WTC11 (cell line): Measurements from ENCODE around the gene KIRREL3. TPM values are rescaled to one million over a fixed set of nuclear protein-coding genes. Genes with fewer than 3 reads are reported as not detected.

Experiments
- ATAC-seq: fragments of 200-7000 bp; cut with Tn5 transposase; 2 replicates; pipeline ENCODE4 v1.10.0; 2021; ENCODE audit warnings: mild to moderate bottlenecking, moderate library complexity
- CTCF ChIA-PET: fragments of 300-600 bp; sonication (Branson Sonifier 250); formaldehyde crosslinking; loops from one replicate; lab custom pipeline; 2021; ENCODE audit warnings: antibody characterized with exemption; lab: Charles Lee
- POLR2A ChIA-PET: fragments of 350-600 bp; sonication (Branson Sonifier 250); formaldehyde crosslinking; loops from one replicate; lab custom pipeline; 2021; ENCODE audit warnings: antibody characterized with exemption; lab: Charles Lee
- DNase-seq: peaks from one replicate; pipeline ENCODE4 v3.0.0; 2021; ENCODE audit warnings: low spot score
- H3K27ac Mint-ChIP-seq: 2 replicates; pipeline ENCODE4 v1.8.0; 2021; ENCODE audit warnings: mixed read lengths
- H3K27me3 Mint-ChIP-seq: 2 replicates; pipeline ENCODE4 v1.8.0; 2021; ENCODE audit warnings: low read depth, mild to moderate bottlenecking, moderate library complexity, mixed read lengths
- H3K36me3 Mint-ChIP-seq: 2 replicates; pipeline ENCODE4 v1.8.0; 2021; ENCODE audit warnings: mixed read lengths
- H3K4me1 Mint-ChIP-seq: 2 replicates; pipeline ENCODE4 v1.8.0; 2022; ENCODE audit warnings: mixed read lengths
- H3K4me3 Mint-ChIP-seq: 2 replicates; pipeline ENCODE4 v1.8.0; 2021; ENCODE audit warnings: mild to moderate bottlenecking, moderate library complexity, mixed read lengths
- H3K9me3 Mint-ChIP-seq: 2 replicates; pipeline ENCODE4 v1.8.0; 2021; ENCODE audit warnings: mixed read lengths
- ESRRA ChIP-seq: sonication (generic); formaldehyde crosslinking; IDR thresholded peaks from 2 replicates; pipeline ENCODE4 v1.8.1; 2022; ENCODE audit warnings: mild to moderate bottlenecking, missing genetic modification reagents, borderline replicate concordance
- ETV6 ChIP-seq: sonication (generic); formaldehyde crosslinking; IDR thresholded peaks from 2 replicates; pipeline ENCODE4 v1.8.1; 2022; ENCODE audit warnings: mild to moderate bottlenecking, missing genetic modification reagents
- IRF2 ChIP-seq: sonication (generic); formaldehyde crosslinking; IDR thresholded peaks from 2 replicates; pipeline ENCODE4 v1.8.0; 2022; ENCODE audit warnings: low read depth, missing genetic modification reagents, borderline replicate concordance
- JUN ChIP-seq: sonication (generic); formaldehyde crosslinking; IDR thresholded peaks from 2 replicates; pipeline ENCODE4 v1.8.0; 2023; ENCODE audit warnings: mild to moderate bottlenecking, missing genetic modification reagents
- MYBL2 ChIP-seq: sonication (generic); formaldehyde crosslinking; IDR thresholded peaks from 2 replicates; pipeline ENCODE4 v1.8.1; 2023; ENCODE audit warnings: mild to moderate bottlenecking, moderate library complexity, missing genetic modification reagents
- NR1H2 ChIP-seq: sonication (generic); formaldehyde crosslinking; IDR thresholded peaks from 2 replicates; pipeline ENCODE4 v1.9.0; 2021; ENCODE audit warnings: mild to moderate bottlenecking, moderate library complexity, missing genetic modification reagents
- NR3C1 ChIP-seq: sonication (generic); formaldehyde crosslinking; conservative IDR thresholded peaks from 2 replicates; pipeline ENCODE4 v1.8.1; 2023; ENCODE audit warnings: low read depth, mild to moderate bottlenecking, missing genetic modification reagents
- PRRX2 ChIP-seq: fragments of 250-450 bp; sonication (Bioruptor Pico); IDR thresholded peaks from 2 replicates; pipeline ENCODE4 v1.8.0; 2021; ENCODE audit warnings: mild to moderate bottlenecking
- RELA ChIP-seq: sonication (generic); formaldehyde crosslinking; IDR thresholded peaks from 2 replicates; pipeline ENCODE4 v1.8.1; 2022; ENCODE audit warnings: missing genetic modification reagents, mild to moderate bottlenecking, borderline replicate concordance
- SP1 ChIP-seq: sonication (generic); formaldehyde crosslinking; conservative IDR thresholded peaks from 2 replicates; pipeline ENCODE4 v1.8.1; 2022; ENCODE audit warnings: missing genetic modification reagents
- TEAD1 ChIP-seq: sonication (generic); formaldehyde crosslinking; IDR thresholded peaks from 2 replicates; pipeline ENCODE4 v1.8.0; 2022; ENCODE audit warnings: mild to moderate bottlenecking, missing genetic modification reagents
- total RNA-seq: library from RNA; stranded (reverse); gene quantifications from 3 replicates; pipeline ENCODE4 v1.2.3, GENCODE V29; 2021
- TF ChIP-seq, protein P1 (sequence below): sonication (generic); formaldehyde crosslinking; IDR thresholded peaks from 2 replicates; pipeline ENCODE4 v1.8.1; 2023; ENCODE audit warnings: mild to moderate bottlenecking, missing genetic modification reagents, moderate library complexity
- TF ChIP-seq, protein P2 (sequence below): fragments of 250-450 bp; sonication (Bioruptor Pico); IDR thresholded peaks from 2 replicates; pipeline ENCODE4 v1.8.0; 2021; ENCODE audit warnings: mild to moderate bottlenecking
- TF ChIP-seq, protein P3 (sequence below): sonication (generic); formaldehyde crosslinking; IDR thresholded peaks from 2 replicates; pipeline ENCODE4 v1.8.0; 2022; ENCODE audit warnings: mild to moderate bottlenecking, missing genetic modification reagents
- TF ChIP-seq, protein P4 (sequence below): sonication (generic); formaldehyde crosslinking; IDR thresholded peaks from 2 replicates; pipeline ENCODE4 v1.8.0; 2023; ENCODE audit warnings: missing genetic modification reagents
- TF ChIP-seq, protein P5 (sequence below): sonication (generic); formaldehyde crosslinking; IDR thresholded peaks from 2 replicates; pipeline ENCODE4 v1.8.0; 2022; ENCODE audit warnings: mild to moderate bottlenecking, missing genetic modification reagents
- TF ChIP-seq, protein P6 (sequence below): sonication (generic); formaldehyde crosslinking; IDR thresholded peaks from 2 replicates; pipeline ENCODE4 v1.8.1; 2023; ENCODE audit warnings: mild to moderate bottlenecking, missing genetic modification reagents, borderline replicate concordance
- TF ChIP-seq, protein P7 (sequence below): sonication (generic); formaldehyde crosslinking; IDR thresholded peaks from 2 replicates; pipeline ENCODE4 v1.8.1; 2022; ENCODE audit warnings: low read depth, missing genetic modification reagents, borderline replicate concordance
- TF ChIP-seq, protein P8 (sequence below): fragments of 250-450 bp; sonication (Bioruptor Pico); IDR thresholded peaks from 2 replicates; pipeline ENCODE4 v1.9.0; 2021; ENCODE audit warnings: moderate library complexity, mild to moderate bottlenecking, inconsistent platforms, borderline replicate concordance
- TF ChIP-seq, protein P9 (sequence below): sonication (generic); formaldehyde crosslinking; IDR thresholded peaks from 2 replicates; pipeline ENCODE4 v1.8.1; 2022; ENCODE audit warnings: mild to moderate bottlenecking, moderate library complexity, missing genetic modification reagents
- TF ChIP-seq, protein P10 (sequence below): sonication (generic); formaldehyde crosslinking; IDR thresholded peaks from 2 replicates; pipeline ENCODE4 v1.8.0; 2022; ENCODE audit warnings: mild to moderate bottlenecking, missing genetic modification reagents

KIRREL3 gene
- total RNA-seq, 1 experiment from 2014 or later, result 0.59 TPM

DNA sequence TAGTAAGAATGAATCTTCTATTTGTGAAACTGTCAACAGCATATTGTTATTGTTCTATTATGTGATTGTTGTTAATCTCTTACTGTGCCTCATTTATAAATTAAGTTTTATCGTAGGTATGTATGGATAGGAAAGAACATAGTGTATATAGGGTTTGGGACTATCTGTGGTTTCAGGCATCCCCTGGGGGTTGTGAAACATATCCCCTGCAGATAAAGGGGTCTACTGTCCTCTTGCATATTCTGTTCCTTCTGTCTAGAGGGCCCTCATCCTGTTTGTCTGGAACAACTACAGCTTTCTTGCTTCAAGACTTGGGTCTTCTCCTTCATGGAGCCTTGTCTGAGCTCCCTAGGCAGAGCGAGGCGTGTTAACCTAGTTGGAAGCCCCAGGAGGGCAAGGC, 159.6 kb downstream of the KIRREL3 start:
- no peak for TF ChIP-seq RELA (CRISPR knock-in tag)
- TF ChIP-seq ETV6 (CRISPR knock-in tag), result no peak
- TF ChIP-seq, protein P1, sequence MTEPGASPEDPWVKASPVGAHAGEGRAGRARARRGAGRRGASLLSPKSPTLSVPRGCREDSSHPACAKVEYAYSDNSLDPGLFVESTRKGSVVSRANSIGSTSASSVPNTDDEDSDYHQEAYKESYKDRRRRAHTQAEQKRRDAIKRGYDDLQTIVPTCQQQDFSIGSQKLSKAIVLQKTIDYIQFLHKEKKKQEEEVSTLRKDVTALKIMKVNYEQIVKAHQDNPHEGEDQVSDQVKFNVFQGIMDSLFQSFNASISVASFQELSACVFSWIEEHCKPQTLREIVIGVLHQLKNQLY (CRISPR knock-in tag), result no peak
- TF ChIP-seq, protein P2, sequence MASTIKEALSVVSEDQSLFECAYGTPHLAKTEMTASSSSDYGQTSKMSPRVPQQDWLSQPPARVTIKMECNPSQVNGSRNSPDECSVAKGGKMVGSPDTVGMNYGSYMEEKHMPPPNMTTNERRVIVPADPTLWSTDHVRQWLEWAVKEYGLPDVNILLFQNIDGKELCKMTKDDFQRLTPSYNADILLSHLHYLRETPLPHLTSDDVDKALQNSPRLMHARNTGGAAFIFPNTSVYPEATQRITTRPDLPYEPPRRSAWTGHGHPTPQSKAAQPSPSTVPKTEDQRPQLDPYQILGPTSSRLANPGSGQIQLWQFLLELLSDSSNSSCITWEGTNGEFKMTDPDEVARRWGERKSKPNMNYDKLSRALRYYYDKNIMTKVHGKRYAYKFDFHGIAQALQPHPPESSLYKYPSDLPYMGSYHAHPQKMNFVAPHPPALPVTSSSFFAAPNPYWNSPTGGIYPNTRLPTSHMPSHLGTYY, result no peak
- no peak for TF ChIP-seq PRRX2 (CRISPR knock-in tag)
- TF ChIP-seq, protein P3, sequence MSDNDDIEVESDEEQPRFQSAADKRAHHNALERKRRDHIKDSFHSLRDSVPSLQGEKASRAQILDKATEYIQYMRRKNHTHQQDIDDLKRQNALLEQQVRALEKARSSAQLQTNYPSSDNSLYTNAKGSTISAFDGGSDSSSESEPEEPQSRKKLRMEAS (CRISPR knock-in tag), result no peak
- TF ChIP-seq, protein P4, sequence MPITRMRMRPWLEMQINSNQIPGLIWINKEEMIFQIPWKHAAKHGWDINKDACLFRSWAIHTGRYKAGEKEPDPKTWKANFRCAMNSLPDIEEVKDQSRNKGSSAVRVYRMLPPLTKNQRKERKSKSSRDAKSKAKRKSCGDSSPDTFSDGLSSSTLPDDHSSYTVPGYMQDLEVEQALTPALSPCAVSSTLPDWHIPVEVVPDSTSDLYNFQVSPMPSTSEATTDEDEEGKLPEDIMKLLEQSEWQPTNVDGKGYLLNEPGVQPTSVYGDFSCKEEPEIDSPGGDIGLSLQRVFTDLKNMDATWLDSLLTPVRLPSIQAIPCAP (CRISPR knock-in tag), result no peak
- no peak for TF ChIP-seq NR3C1 (CRISPR knock-in tag)
- TF ChIP-seq, protein P5, sequence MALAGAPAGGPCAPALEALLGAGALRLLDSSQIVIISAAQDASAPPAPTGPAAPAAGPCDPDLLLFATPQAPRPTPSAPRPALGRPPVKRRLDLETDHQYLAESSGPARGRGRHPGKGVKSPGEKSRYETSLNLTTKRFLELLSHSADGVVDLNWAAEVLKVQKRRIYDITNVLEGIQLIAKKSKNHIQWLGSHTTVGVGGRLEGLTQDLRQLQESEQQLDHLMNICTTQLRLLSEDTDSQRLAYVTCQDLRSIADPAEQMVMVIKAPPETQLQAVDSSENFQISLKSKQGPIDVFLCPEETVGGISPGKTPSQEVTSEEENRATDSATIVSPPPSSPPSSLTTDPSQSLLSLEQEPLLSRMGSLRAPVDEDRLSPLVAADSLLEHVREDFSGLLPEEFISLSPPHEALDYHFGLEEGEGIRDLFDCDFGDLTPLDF, result no peak
- TF ChIP-seq SP1, result no peak
- TF ChIP-seq, protein P6, sequence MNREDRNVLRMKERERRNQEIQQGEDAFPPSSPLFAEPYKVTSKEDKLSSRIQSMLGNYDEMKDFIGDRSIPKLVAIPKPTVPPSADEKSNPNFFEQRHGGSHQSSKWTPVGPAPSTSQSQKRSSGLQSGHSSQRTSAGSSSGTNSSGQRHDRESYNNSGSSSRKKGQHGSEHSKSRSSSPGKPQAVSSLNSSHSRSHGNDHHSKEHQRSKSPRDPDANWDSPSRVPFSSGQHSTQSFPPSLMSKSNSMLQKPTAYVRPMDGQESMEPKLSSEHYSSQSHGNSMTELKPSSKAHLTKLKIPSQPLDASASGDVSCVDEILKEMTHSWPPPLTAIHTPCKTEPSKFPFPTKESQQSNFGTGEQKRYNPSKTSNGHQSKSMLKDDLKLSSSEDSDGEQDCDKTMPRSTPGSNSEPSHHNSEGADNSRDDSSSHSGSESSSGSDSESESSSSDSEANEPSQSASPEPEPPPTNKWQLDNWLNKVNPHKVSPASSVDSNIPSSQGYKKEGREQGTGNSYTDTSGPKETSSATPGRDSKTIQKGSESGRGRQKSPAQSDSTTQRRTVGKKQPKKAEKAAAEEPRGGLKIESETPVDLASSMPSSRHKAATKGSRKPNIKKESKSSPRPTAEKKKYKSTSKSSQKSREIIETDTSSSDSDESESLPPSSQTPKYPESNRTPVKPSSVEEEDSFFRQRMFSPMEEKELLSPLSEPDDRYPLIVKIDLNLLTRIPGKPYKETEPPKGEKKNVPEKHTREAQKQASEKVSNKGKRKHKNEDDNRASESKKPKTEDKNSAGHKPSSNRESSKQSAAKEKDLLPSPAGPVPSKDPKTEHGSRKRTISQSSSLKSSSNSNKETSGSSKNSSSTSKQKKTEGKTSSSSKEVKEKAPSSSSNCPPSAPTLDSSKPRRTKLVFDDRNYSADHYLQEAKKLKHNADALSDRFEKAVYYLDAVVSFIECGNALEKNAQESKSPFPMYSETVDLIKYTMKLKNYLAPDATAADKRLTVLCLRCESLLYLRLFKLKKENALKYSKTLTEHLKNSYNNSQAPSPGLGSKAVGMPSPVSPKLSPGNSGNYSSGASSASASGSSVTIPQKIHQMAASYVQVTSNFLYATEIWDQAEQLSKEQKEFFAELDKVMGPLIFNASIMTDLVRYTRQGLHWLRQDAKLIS (CRISPR knock-in tag), result no peak
- no peak for TF ChIP-seq TEAD1 (CRISPR knock-in tag)
- Mint-ChIP-seq H3K4me1 (no peaks in the 10 kb centered on the region), H3K27ac (no peak overlapping the region), H3K27me3 (no peaks in the 10 kb centered on the region), H3K9me3 (peaks cover 21% of the 10 kb centered on the region), H3K4me3 (no peak overlapping the region), H3K36me3 (peaks cover 1% of the 10 kb centered on the region; the same call in 1 of the 2 replicates)
- ChIA-PET POLR2A (no interaction called here), CTCF (no interaction called here)
- ATAC-seq, result no peak
- no peak for DNase-seq

DNA sequence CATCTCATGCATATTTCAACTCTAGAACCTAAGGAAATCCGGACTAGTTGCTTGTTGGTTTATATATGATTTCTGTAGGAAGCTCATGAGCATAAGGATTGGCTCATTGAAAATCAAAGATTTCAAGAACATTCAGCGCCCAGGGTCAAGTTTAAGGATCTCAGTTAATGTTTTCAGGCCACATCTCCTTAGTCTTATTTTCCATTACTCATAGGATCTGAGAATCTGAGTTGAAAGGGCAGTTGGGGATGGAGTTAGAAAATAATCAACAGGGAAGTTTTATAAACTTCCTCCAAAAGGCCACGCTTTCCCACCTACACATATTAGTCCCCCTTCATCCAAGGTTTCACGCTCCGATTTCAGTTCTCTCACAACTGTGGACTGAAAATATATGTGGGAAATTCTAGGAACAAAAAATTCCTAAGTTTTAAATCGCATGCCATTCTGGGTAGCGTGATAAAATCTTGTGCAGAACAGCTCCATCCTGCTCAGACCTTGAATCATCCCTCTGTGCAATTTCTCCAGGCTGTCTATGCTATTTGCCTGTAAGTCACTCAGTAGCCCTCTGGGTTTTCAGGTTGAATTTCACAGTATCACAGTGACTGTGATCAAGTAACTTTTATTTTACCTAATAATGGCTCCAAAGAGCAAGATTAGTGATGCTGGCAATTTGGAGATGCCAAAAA, 160.2 kb downstream of the KIRREL3 start:
- DNase-seq, result no peak
- H3K4me1 Mint-ChIP-seq, result no peaks in the 10 kb centered on the region

More for the DNA sequence above, 160.2 kb downstream of the KIRREL3 start:
- peaks cover 3% of the 10 kb centered on the region for H3K36me3 Mint-ChIP-seq
- no peak for ATAC-seq
- no peaks in the 10 kb centered on the region for H3K27me3 Mint-ChIP-seq
- H3K9me3 Mint-ChIP-seq, result peaks cover 21% of the 10 kb centered on the region
- POLR2A ChIA-PET, result no interaction called here
- H3K4me3 Mint-ChIP-seq, result no peak overlapping the region
- TF ChIP-seq, protein P3 (CRISPR knock-in tag), result no peak
- TF ChIP-seq, protein P7, sequence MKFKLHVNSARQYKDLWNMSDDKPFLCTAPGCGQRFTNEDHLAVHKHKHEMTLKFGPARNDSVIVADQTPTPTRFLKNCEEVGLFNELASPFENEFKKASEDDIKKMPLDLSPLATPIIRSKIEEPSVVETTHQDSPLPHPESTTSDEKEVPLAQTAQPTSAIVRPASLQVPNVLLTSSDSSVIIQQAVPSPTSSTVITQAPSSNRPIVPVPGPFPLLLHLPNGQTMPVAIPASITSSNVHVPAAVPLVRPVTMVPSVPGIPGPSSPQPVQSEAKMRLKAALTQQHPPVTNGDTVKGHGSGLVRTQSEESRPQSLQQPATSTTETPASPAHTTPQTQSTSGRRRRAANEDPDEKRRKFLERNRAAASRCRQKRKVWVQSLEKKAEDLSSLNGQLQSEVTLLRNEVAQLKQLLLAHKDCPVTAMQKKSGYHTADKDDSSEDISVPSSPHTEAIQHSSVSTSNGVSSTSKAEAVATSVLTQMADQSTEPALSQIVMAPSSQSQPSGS (CRISPR knock-in tag), result no peak
- TF ChIP-seq MYBL2 (no peak), NR1H2 (CRISPR knock-in tag) (no peak), IRF2 (CRISPR knock-in tag) (no peak), NR3C1 (CRISPR knock-in tag) (no peak), JUN (CRISPR knock-in tag) (no peak), ESRRA (CRISPR knock-in tag) (no peak)
- TF ChIP-seq, protein P8, sequence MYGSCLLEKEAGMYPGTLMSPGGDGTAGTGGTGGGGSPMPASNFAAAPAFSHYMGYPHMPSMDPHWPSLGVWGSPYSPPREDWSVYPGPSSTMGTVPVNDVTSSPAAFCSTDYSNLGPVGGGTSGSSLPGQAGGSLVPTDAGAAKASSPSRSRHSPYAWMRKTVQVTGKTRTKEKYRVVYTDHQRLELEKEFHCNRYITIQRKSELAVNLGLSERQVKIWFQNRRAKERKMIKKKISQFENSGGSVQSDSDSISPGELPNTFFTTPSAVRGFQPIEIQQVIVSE (CRISPR knock-in tag), result no peak
- TF ChIP-seq, protein P9, sequence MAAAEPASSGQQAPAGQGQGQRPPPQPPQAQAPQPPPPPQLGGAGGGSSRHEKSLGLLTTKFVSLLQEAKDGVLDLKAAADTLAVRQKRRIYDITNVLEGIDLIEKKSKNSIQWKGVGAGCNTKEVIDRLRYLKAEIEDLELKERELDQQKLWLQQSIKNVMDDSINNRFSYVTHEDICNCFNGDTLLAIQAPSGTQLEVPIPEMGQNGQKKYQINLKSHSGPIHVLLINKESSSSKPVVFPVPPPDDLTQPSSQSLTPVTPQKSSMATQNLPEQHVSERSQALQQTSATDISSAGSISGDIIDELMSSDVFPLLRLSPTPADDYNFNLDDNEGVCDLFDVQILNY (CRISPR knock-in tag), result no peak
- TF ChIP-seq, protein P10, sequence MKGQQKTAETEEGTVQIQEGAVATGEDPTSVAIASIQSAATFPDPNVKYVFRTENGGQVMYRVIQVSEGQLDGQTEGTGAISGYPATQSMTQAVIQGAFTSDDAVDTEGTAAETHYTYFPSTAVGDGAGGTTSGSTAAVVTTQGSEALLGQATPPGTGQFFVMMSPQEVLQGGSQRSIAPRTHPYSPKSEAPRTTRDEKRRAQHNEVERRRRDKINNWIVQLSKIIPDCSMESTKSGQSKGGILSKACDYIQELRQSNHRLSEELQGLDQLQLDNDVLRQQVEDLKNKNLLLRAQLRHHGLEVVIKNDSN (CRISPR knock-in tag), result no peak
- no peak overlapping the region for H3K27ac Mint-ChIP-seq
- CTCF ChIA-PET, result no interaction called here
